GM12878 (cell line): ENCODE results near the gene S100A2.

Experiments
- ATF2 ChIP-seq: IDR thresholded peaks from 2 replicates; pipeline ENCODE4 v1.6.1; 2012; ENCODE audit warnings: low read length, inconsistent platforms
- BCL11A ChIP-seq: IDR thresholded peaks from 2 replicates; pipeline ENCODE4 v1.6.1; 2011; ENCODE audit warnings: low read depth, low read length
- CTCF ChIP-seq, 3 experiments: IDR thresholded peaks in 2 of 3; conservative IDR thresholded peaks in 1 of 3; 2 replicates each; pipeline ENCODE4 v1.5.1; 2011; ENCODE audit warnings: low read depth in 3 of 3, low read length in 3 of 3, mild to moderate bottlenecking in 3 of 3, control low read depth in 2 of 3, moderate library complexity in 2 of 3, inconsistent platforms in 1 of 3, mixed read lengths in 1 of 3; ENCODE audit not compliant: control insufficient read depth in 2 of 3, insufficient read depth in 1 of 3; ENCODE audit errors: extremely low read depth in 1 of 3
- DPF2 ChIP-seq: fragments of 450-650 bp; IDR thresholded peaks from 2 replicates; pipeline ENCODE4 v1.6.1; 2017; ENCODE audit warnings: mild to moderate bottlenecking
- HDAC6 ChIP-seq: fragments of 200-600 bp; sonication (generic); IDR thresholded peaks from one replicate; pipeline ENCODE4 v1.8.0; 2017; ENCODE audit warnings: antibody characterized with exemption; ENCODE audit not compliant: unreplicated experiment
- POLR2A ChIP-seq: IDR thresholded peaks from 2 replicates; pipeline ENCODE4 v1.6.1; 2011; ENCODE audit warnings: low read depth, mild to moderate bottlenecking, low read length
- STAT3 ChIP-seq: IDR thresholded peaks from 2 replicates; pipeline ENCODE4 v1.6.1; 2011; ENCODE audit warnings: low read depth, low read length, improper control_type of control experiment
- TARDBP ChIP-seq: IDR thresholded peaks from 2 replicates; pipeline ENCODE4 v1.6.1; 2016; ENCODE audit warnings: borderline replicate concordance
- ZBTB33 ChIP-seq: fragments of 450-650 bp; IDR thresholded peaks from 2 replicates; pipeline ENCODE4 v1.6.1; 2017; ENCODE audit warnings: mild to moderate bottlenecking
- ZNF274 ChIP-seq: IDR thresholded peaks from one replicate; pipeline ENCODE4 v1.8.0; 2011; ENCODE audit not compliant: insufficient read length, insufficient read depth

- TF ChIP-seq CTCF (IDR thresholded peaks at IDR 0.05 in 2 of 3, conservative IDR thresholded peaks at IDR 0.05 in 1 of 3; ENCODE audit: control insufficient read depth in 2 of 3, extremely low read depth in 1 of 3, insufficient read depth in 1 of 3, low read depth in 3 of 3, low read length in 3 of 3) = no peak
- no peak for TF ChIP-seq STAT3
- no peak for TF ChIP-seq ATF2
- no peak for TF ChIP-seq BCL11A
- no peak for TF ChIP-seq POLR2A
- TF ChIP-seq ZNF274 = no peak
- TF ChIP-seq HDAC6 = no peak
- no peak for TF ChIP-seq ZBTB33
- TF ChIP-seq TARDBP = no peak
- TF ChIP-seq DPF2 = no peak
Measured at GRCh38 chr1:153553830-153554541, 11.7 kb downstream of the S100A2 start.
